HG02852 (cell line): ENCODE measurements around the gene ANKRD22.
"Not testable (repeated sequence)": the region's sequence is repeated elsewhere in the genome, so short reads cannot be mapped to it uniquely, and the experiment has no call there.

Source experiments
- ATAC-seq: cut with Tn5 transposase; IDR thresholded peaks from one replicate; pipeline ENCODE4 v1.9.1; 2021; ENCODE audit warnings: mild to moderate bottlenecking, moderate library complexity; ENCODE audit not compliant: unreplicated experiment

ANKRD22 gene

DNA sequence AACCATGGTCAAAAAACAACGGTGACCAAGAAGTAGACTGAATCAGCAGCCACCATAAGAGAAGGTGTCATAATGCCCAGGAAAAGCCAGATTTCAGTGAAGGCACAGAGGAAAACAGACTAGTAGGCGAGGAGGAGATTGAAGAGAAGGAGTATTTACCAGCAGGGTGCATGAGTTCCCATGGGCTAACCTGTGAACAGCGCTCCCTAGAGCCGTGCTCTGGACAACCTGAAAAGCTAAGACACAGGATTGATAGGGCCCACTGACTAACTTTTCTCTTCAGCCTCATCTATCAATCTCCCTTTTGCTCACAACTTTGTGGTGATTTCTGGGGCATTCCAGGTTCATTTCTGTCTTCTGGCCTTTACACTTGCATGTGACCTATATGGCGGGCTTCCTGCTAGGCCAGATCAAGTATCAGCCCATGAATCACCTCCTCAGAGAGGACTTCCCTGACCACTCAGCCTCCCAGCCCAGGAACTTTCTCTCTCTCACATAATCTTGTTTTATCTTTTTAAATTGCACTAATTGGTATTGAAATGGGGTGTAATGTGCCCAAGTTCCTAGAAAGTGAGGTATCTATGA, 12.8 kb downstream of the ANKRD22 start:
- ATAC-seq, result no peak

DNA sequence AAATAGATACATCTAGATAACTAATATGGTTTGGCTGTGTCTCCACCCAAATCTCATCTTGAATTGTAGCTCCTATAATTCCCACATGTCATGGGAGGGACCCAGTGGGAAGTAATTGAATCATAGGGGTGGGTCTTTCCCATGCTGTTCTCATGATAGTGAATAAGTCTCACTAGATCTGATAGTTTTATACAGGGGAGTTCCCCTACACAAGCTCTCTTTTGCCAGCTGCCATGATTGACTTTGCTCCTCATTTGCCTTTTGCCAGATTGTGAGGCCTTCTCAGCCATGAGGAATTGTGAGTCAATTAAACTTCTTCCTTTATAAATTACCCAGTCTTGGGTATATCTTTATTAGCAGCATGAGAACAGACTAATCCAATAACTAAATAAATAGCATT, 14.0 kb downstream of the ANKRD22 start:
- not testable (repeated sequence) for ATAC-seq

DNA sequence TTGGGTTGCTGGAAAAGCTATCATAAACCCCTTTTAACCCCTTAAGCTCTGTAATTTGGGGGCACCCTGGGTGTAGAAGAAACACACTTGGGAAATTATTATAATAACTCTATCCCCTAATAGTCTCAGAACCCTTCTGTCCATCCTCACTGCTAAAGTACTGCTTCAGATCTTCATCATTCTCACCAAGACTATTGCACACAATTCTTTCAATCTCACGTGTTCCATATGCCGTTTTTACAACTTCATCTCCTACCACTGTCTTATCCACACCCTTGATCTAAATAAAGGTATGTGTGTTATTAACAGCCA, 15.8 kb downstream of the ANKRD22 start:
- peak; percentile 14 for ATAC-seq

DNA sequence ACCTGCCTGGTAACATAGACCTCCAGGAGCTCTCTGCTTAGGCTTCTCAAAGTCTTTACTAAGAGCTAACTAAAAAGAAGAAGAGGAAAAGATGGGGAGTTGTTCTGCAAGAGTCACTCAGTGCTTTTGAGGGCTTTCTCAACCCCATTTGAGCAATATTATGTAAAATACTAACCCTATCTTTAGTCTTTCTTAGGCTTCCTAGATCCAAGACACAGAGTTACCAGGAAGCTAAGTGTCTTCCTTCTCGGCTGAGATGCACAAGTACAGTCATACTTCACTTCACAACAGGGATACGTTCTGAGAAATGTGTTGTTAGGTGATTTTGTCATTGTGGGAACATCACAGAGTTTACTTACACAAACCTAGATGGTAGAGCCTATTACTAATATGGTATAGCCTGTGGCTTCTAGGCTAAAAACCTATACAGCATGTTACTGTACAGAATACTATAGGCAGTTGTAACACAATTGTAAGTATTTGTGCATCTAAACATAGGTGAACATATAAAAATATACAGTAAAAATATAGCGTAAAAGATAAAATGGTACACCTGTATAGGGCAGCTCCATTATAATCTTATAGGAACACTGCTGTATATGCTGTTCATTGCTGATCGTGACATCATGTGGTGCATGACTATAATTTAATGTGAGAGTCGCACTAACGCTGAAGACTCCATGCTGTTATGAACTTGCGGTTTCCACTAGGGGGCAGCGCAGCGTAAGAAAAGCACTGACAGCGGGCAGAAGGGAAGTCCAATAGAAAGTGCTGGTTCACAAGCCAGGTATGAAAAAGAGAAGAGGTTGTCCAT, 16.3 kb downstream of the ANKRD22 start:
- ATAC-seq, result peak; percentile 84

DNA sequence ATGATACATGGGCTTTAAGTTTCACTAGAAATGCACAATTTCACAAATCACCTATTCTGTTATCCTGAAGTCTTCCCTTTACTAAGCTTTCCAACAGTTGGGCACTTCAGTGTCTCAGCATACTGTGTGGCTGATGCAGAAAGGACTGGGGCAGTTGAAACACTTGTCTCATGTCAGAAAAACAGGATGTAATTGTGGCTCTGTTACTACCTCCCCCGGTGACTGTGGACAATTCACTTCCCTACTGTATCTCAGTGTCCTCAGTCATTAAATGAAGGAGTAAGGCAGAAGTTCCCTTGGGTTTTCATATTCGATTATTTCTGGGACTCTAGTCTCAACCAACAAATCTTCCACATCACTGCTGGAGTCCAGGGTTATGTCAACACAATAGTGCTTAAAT, 17.9 kb downstream of the ANKRD22 start:
- ATAC-seq, result no peak

DNA sequence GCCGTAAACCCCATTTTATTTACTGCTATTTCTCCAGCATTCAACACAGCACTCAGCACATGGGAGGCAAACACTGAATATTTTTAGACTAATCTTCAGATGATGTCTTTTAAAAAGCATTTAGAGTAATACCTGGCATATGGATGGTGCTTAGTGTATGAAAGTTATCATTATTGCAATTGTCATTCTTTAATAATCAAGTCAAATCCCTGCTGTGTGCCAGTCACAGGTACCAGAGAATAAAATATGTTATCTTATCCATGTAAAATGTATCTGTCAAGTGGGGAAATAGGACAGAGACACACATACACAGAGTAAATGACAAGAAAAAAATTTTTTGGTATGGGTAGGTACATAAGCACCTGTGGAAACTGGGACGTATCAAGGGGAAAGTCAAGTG, 18.5 kb downstream of the ANKRD22 start:
- no peak for ATAC-seq

DNA sequence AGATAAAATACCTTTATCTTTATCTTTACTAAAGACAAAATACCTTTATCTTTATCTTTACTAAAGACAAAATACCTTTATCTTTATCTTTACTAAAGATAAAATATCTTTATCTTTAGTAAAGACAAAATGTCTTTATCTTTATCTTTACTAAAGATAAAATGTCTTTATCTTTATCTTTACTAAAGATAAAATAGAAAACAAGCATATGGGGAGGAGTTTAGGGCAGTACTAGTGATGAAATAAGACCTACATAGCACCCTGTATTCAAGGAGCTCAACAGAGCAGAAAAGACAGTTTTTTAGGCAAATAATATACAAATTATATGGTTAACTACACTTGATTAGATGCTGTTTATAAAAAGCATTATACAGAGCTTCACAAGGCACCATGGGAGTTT, 19.3 kb downstream of the ANKRD22 start:
- no peak for ATAC-seq

DNA sequence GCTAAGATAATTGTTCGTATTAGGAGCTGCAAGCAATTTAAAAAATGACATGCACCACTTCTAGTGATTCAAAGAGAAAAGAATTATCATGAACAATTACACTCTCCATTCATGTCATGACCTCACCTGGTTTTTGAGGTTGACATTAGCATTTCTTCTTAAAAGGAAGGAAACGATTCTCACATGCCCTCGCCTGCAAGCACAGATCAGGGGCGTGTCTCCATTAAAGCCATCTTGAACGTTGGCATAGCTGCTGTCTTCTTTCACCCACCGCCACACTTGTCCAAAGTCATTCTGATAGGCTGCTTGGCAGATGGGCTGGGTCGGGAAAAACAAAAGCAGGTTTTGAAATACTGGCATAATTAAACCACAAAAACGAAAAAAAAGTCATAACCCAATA, 19.9 kb downstream of the ANKRD22 start:
- ATAC-seq, result no peak

DNA sequence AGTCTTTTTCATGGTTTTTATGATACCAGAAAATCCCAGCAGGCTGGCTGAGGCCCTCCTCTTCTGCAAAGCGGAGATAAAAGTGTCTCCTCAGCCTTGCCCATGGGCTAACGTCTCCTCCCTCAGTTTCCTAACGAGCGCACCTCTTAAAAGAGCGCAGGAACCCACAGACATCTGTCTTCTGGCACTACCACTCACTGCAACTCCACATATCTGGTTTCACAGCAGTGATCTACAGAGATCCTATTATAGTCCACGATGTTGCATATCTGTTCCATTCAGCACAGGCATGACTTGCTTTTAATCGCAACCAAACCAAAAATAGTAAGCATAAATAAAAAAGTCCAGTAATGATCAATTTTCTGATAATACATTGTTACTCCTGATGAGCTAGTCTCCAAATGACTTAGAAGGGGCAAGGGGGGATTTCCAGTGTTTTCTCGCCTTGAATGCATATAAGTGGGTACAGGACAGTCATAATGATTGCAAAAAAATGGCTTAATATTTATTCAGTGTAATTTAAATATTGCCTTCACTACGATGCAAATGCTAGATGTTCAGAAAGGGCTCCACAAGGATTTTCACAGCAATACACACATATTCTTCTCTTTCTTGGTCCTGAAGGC, 20.9 kb downstream of the ANKRD22 start:
- no peak for ATAC-seq

DNA sequence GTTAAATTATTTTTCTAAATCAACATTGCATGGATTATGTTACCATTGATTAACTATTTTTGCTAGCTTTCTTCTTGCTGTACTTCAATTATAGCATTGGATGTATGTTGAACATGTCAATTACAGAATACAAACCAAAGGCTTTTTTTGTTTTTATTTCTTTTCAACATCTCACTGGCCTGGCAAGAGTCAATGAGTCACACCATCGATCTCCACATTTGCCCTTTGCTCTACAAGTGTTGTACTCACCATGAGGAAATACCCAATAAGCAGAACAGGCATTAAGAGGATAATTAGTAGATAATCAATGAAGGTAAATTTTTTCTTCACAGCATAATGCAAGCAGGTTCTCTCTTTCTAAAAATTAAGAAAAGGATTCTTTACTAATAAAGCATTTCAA, 23.3 kb downstream of the ANKRD22 start:
- no peak for ATAC-seq

DNA sequence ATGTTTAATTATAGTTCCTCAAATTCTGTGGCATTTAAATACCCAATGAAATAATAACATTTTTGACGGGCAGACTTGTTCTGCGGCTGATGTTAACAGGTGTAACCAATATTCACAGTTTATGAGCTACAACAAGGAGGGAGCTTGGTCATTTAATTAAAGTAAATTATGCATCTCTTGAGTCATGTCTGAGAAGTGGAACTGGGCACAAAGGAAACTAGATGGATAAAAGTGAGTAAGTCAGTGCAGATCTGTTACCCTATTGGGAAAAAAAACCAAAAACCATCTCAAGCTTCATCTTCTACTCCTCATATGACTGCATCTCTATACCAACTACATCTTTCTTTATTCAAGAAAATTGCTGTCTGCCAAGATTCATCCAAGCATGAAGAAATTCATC, 24.0 kb downstream of the ANKRD22 start:
- ATAC-seq, result no peak

DNA sequence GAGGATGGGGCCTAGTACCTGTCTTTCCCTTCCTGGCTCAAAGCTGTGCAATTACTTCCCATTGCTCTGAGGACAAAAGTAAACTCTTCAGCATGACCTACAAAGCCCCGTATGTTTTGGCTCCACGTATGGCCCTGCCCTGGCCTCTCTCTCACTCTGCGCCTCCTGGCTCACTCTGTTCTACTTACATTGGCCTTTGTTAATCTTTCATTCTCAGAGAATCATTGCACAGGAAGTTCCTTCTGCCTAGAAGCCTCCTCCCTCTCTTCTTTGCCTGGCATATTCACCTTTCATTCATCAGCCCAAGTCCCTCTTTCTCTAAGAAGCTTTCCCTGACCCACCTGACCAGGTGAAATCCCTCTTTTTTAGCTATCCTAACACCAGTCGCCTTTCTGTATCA, 25.3 kb downstream of the ANKRD22 start:
- no peak for ATAC-seq

DNA sequence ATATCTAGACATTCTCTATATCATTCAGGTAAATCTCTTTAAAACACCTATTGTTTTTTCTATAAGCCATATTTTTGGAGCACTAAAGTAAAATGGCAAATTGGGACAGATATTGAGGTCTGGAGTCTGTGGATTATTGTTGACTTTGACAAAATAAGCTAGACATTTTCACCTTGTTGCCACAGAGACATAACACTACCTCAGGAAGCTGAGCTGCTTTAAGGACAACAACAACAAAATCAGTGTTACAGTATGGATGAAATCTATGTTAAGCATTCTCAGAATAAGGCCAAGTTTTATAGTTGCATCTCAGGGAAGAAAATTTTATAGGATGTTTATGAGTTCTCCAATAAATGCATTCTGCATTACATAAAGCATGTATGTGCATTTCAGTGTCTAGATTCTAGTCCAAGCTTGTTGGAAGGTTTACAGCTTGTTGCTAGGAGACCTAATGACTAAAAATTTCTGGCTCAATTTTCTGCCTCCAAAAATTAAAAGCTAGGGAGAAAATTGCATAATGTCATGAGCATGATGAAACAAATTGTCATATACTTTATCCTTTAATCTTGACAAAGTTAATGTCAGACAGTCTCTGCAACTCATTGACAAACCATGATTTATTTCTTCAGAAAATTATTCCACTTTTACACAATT, 30.8 kb downstream of the ANKRD22 start:
- no peak for ATAC-seq

DNA sequence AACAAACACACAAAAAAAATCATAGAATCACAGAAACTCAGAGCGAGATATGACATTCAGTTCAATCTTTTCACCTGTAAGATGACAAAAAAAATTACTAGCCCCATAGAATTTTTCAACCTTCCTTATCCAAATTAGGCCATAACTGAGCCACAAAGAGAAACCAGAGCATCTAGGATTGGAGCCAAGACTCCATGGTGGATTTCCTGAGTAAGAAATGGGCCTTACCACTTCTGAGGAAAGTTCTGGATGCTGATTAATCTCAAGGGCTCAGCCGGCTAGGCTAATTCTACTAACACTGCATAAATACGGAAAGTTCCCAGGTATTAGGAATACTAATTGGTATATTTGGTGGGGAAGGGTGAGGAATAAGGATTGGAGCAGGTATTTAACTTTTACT, 32.4 kb downstream of the ANKRD22 start:
- ATAC-seq, result no peak

DNA sequence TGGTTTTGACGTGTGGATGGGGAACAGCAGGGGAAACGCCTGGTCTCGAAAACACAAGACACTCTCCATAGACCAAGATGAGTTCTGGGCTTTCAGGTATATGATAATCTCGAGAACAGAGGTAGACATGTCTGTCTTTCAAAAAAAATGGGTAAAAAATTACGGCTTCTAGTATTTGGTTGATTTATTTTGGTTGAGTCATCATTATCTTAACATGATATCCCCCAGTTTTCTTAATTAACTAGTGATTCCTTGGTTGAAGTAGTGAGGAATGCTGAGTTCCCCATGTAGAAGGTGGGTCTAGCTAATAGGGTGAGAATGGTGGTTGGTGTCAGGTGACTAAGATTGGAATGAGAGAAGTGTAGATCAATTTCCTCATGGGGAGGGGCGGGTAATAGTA, 38.4 kb downstream of the ANKRD22 start:
- ATAC-seq, result no peak

DNA sequence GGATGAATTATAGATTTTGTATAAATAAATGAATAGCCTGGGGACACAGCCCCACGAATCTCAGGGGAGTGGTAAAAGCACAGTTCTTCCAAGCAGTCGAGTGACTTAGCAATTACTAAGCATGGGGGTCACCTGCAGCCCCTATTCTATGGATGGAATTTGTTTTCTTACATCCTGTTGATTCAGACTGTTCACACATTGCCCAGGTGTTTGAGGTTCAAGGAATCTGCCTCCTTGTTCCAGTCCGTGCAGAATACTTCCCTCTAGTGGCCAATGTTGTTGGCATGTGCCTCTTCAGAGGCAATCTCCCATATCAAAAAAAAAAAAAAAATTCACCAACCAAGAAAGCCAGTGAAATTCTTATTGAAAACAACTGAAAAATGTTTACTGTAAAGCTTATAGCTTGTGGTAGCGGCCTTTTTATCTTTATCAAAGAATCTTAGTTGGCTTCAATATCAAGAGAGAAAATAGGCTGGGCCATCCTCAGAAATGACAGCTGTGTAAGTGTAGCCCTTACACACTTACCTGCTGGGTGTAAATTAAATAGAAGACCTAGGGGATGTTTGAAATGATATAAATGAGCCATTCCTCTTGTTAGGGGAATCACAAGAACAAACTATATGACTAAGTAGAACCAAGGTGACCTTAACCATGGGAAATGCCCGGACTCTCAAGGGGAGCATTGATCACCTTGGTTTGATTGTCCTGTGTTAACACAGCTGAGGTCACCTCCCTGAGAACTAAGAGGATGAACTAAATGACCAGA, 41.3 kb downstream of the ANKRD22 start:
- ATAC-seq, result no peak

DNA sequence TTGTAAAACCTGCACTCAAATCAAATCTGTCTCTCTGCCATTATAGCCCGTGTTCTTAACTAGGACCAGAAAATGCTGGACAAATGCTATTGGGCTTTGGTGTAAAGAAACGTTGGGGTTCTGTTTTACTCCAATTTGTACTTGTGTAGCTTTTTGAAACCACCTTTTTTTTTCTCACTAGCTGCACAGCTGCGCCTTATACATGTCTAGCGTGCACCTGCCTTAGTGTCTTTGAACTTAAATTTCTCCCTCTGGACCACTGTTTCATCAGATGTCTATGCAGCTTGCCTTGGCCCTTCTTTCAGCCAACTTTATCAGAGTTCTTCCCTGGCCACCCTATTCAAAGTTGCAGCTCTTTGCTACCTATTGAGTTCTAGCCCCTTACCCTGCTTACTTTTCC, 42.0 kb downstream of the ANKRD22 start:
- no peak for ATAC-seq

DNA sequence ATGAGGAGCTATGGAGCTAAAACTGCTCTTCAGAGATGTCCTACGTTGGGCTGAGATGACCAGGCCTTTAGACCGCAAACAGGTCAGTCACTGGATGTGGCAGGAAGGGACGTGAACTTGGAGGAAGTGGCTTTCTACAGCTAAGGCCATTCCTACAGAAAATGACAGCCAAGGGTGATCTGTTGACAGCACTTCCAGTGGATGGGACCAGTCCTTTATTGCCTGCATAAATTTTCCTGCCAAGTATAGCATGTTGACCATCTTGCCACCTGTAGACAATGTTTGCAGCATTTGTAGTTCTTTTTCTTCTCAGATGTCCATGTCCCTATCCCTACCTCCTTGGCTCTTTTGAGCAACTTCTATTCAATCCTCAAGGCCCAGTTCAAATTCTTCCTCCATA, 45.7 kb downstream of the ANKRD22 start:
- no peak for ATAC-seq

DNA sequence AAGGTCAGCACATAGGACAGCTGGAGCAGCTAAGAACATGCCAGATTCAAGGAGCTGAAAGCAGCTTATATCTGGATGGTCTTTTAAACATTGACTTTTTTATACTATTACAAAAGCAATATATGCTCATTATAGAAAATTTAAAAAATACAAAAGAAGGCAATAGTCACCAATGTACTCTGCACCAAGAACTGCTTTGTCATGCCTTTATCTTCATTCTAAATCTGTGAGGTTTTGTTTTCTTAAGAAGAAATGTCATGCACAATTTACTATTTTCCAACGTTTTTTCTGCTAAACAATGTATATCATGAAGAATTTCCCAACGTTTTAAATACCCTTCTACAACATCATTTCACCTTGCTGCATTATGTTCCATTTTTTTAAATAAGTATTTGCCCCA, 46.3 kb downstream of the ANKRD22 start:
- no peak for ATAC-seq

DNA sequence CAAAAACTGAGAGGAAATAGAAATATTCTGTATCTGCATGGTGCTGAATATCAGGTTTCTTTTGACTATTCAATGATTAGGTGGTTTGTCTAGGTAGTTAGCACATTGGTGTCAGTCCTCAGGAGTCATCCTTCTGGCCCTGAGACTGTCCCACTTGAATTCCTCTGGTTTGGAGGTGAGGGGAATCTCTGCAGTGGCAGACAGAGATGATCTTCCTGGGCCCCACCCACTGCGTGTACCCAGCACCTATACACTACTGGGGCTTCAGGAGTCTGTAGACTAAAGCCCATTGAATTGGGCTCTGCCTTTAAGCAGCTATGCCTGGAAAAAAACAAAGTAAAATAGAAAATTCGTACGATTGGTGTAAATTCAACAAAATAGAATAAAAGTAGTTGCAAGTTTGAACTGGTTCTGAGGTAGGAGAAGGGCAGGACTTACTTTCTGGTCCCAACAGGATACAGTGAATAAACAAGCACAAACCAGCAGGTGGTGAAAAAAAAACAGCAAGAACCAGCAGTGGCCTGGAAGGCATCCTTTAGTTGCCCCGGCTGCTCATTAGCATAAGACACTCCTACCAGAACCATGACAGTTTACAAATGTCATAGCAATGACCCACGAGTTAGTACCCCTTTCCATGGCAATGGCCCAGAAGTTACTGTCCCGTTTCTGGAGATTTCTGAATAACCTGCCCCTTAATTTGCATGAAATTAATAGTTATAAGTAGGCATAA, 47.4 kb downstream of the ANKRD22 start:
- ATAC-seq, result no peak

DNA sequence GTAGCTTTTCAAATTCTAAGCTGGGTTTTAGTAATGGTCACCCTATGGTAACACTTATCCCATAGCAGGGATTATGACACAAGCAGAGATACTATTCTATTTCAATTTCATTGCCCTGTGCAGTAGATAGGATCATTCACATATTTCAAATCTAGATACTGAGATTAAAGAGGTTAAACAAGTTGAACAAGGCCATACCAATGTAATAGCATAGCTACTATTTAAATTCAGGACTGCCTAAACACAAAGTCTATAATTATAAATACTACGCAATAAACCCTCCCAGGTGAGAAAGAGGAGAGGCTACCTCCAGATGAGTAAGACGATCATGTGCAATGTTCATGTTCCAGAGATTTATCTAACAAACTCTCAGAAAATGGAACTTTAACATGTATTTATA, 48.0 kb downstream of the ANKRD22 start:
- ATAC-seq, result no peak
